ENCODE data around the gene TRIM72. TPM values are rescaled to one million over a fixed set of nuclear protein-coding genes. Genes with fewer than 3 reads are reported as not detected.

The TRIM72 gene
- total and polyA plus RNA-seq, 2 of the 4 experiments (the other 2 are of a cell fraction): not detected

- Histone ChIP-seq H4K91ac (ENCODE audit: insufficient read depth, low read depth, low read length) (no peak overlapping the region), H2BK15ac (ENCODE audit: low read depth, low read length) (no peak overlapping the region), H3K9ac (ENCODE audit: low read depth, low read length) (no peak overlapping the region), H3K36me3 (ENCODE audit: control insufficient read depth, insufficient read depth, low read length) (no peaks in the 10 kb centered on the region), H2BK5ac (ENCODE audit: low read depth, low read length, poor library complexity, severe bottlenecking) (no peak overlapping the region), H3K27me3 (ENCODE audit: control insufficient read depth, insufficient read depth, low read length) (no peaks in the 10 kb centered on the region; the same call in 1 of the 2 replicates), H3K4me1 (ENCODE audit: control insufficient read depth, insufficient read depth, low read length) (no peaks in the 10 kb centered on the region), H2AFZ (replicated peaks; ENCODE audit: low read length, poor library complexity) (no peak overlapping the region), H3K23ac (ENCODE audit: low read depth, low read length) (no peak overlapping the region), H3K4me2 (ENCODE audit: low read depth, low read length) (no peak overlapping the region), H2BK120ac (ENCODE audit: low read depth, low read length) (no peak overlapping the region), H3K18ac (ENCODE audit: low read depth, low read length) (no peak overlapping the region), H3K9me3 (ENCODE audit: control insufficient read depth, insufficient read depth, low read length) (no peaks in the 10 kb centered on the region), H4K5ac (ENCODE audit: low read depth, low read length) (no peak overlapping the region), H3K4me3 (ENCODE audit: insufficient read depth, low read depth, low read length) (no peak overlapping the region), H3K27ac (ENCODE audit: insufficient read depth, low read length) (no peak overlapping the region), H2BK20ac (ENCODE audit: low read depth, low read length) (no peak overlapping the region), H3K56ac (ENCODE audit: extremely low read depth, insufficient read depth, low read length) (no peak overlapping the region), H3K79me1 (ENCODE audit: low read depth in 1 of 2, low read length in 2 of 2) (no peaks in the 10 kb centered on the region), H4K8ac (ENCODE audit: low read depth in 2 of 2, low read length in 2 of 2) (no peak overlapping the region), H3K4ac (ENCODE audit: low read depth, low read length) (no peak overlapping the region), H2AK5ac (ENCODE audit: low read depth, low read length) (no peak overlapping the region), H2AK9ac (replicated peaks; ENCODE audit: low read depth, low read length, poor library complexity) (no peak overlapping the region), H4K20me1 (ENCODE audit: insufficient read depth, low read length) (no peaks in the 10 kb centered on the region), H3K9me1 (ENCODE audit: insufficient read depth, low read length) (no peaks in the 10 kb centered on the region), H3K14ac (replicated peaks; ENCODE audit: low read depth, low read length) (no peak overlapping the region)
- ATAC-seq (ENCODE audit: low read depth) (no peak), DNase-seq (no peak)
- intact Hi-C loops (cut with micrococcal nuclease): no loop called here
- no CpG with 5 or more reads among the region's 5 CpGs for WGBS, 2 experiments (ENCODE audit: extremely low coverage in 2 of 2, insufficient read length in 1 of 2)
- ChIA-PET POLR2A (ENCODE audit: unreplicated experiment) (no interaction called here), CTCF (interaction anchor here (0.6 kb wide), 1 partner anchor 438 kb away, joined by 4 read pairs; no protein-coding TSS in a partner anchor)
- in situ Hi-C loops (cut with MboI; ENCODE audit: low sequenced_read_pairs): no loop called here
- TF ChIP-seq CHD1 (IDR thresholded peaks at IDR 0.05; ENCODE audit: low read depth, low read length) (no peak), MXI1 (IDR thresholded peaks at IDR 0.05; ENCODE audit: borderline replicate concordance, low read depth, low read length) (no peak), RFX5 (IDR thresholded peaks at IDR 0.05; ENCODE audit: low read depth, low read length) (no peak), USF2 (IDR thresholded peaks at IDR 0.05; ENCODE audit: low read depth, low read length) (no peak), BHLHE40 (IDR thresholded peaks at IDR 0.05; ENCODE audit: low read depth, low read length) (no peak), MAFK (IDR thresholded peaks at IDR 0.05; ENCODE audit: low read depth, low read length) (no peak), CEBPB (IDR thresholded peaks at IDR 0.05; ENCODE audit: low read depth, low read length) (no peak), RCOR1 (IDR thresholded peaks at IDR 0.05; ENCODE audit: insufficient replicate concordance, low read length) (no peak), POLR2A (IDR thresholded peaks at IDR 0.05; ENCODE audit: low read depth, low read length) (no peak), NFE2L2 (IDR thresholded peaks at IDR 0.05; ENCODE audit: low read depth, low read length) (no peak), RAD21 (IDR thresholded peaks at IDR 0.05; ENCODE audit: low read length) (no peak)
- TF ChIP-seq, protein P1, sequence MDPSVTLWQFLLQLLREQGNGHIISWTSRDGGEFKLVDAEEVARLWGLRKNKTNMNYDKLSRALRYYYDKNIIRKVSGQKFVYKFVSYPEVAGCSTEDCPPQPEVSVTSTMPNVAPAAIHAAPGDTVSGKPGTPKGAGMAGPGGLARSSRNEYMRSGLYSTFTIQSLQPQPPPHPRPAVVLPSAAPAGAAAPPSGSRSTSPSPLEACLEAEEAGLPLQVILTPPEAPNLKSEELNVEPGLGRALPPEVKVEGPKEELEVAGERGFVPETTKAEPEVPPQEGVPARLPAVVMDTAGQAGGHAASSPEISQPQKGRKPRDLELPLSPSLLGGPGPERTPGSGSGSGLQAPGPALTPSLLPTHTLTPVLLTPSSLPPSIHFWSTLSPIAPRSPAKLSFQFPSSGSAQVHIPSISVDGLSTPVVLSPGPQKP (IDR thresholded peaks at IDR 0.05; ENCODE audit: borderline replicate concordance, low read depth, low read length): no peak
- TF ChIP-seq, protein P2, sequence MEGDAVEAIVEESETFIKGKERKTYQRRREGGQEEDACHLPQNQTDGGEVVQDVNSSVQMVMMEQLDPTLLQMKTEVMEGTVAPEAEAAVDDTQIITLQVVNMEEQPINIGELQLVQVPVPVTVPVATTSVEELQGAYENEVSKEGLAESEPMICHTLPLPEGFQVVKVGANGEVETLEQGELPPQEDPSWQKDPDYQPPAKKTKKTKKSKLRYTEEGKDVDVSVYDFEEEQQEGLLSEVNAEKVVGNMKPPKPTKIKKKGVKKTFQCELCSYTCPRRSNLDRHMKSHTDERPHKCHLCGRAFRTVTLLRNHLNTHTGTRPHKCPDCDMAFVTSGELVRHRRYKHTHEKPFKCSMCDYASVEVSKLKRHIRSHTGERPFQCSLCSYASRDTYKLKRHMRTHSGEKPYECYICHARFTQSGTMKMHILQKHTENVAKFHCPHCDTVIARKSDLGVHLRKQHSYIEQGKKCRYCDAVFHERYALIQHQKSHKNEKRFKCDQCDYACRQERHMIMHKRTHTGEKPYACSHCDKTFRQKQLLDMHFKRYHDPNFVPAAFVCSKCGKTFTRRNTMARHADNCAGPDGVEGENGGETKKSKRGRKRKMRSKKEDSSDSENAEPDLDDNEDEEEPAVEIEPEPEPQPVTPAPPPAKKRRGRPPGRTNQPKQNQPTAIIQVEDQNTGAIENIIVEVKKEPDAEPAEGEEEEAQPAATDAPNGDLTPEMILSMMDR (conservative IDR thresholded peaks at IDR 0.05; ENCODE audit: low read depth, low read length): no peak
- dilution Hi-C loops (cut with HindIII; ENCODE audit: low sequenced_read_pairs, unreplicated experiment): no loop called here
- no TSS peak for BruUV-seq (replicated peaks)
These were observed 62.7 kb downstream of the TRIM72 start for GRCh38 chr16:31276600-31276999.
